Ishikawa (cell line): ENCODE measurements around the gene LDLR.

Experiments
- CEBPB ChIP-seq: IDR thresholded peaks from 2 replicates; pipeline ENCODE4 v1.6.1; 2012
- CREB1 ChIP-seq: IDR thresholded peaks from 2 replicates; pipeline ENCODE4 v1.6.1; 2012; ENCODE audit warnings: low read depth
- EGR1 ChIP-seq: IDR thresholded peaks from 2 replicates; pipeline ENCODE4 v1.6.1; 2012
- EP300 ChIP-seq: IDR thresholded peaks from 2 replicates; pipeline ENCODE4 v1.6.1; 2012; ENCODE audit warnings: borderline replicate concordance
- FOXM1 ChIP-seq: IDR thresholded peaks from 2 replicates; pipeline ENCODE4 v1.6.1; 2012; ENCODE audit warnings: low read depth, borderline replicate concordance
- MAX ChIP-seq: IDR thresholded peaks from 2 replicates; pipeline ENCODE4 v1.6.1; 2012
- NFIC ChIP-seq: IDR thresholded peaks from 2 replicates; pipeline ENCODE4 v1.6.1; 2012
- RAD21 ChIP-seq: IDR thresholded peaks from 2 replicates; pipeline ENCODE4 v1.6.1; 2012; ENCODE audit warnings: low read depth
- REST ChIP-seq: IDR thresholded peaks from 2 replicates; pipeline ENCODE4 v1.6.1; 2012; ENCODE audit warnings: low read depth, mild to moderate bottlenecking
- TAF1 ChIP-seq: IDR thresholded peaks from 2 replicates; pipeline ENCODE4 v1.6.1; 2012; ENCODE audit warnings: low read depth, mild to moderate bottlenecking
- TCF12 ChIP-seq: IDR thresholded peaks from 2 replicates; pipeline ENCODE4 v1.6.1; 2012; ENCODE audit warnings: low read depth
- TEAD4 ChIP-seq: IDR thresholded peaks from 2 replicates; pipeline ENCODE4 v1.6.1; 2012
- USF1 ChIP-seq: IDR thresholded peaks from 2 replicates; pipeline ENCODE4 v1.6.1; 2012
- YY1 ChIP-seq: IDR thresholded peaks from 2 replicates; pipeline ENCODE4 v1.6.1; 2012; ENCODE audit warnings: low read depth
- ZBTB7A ChIP-seq: IDR thresholded peaks from 2 replicates; pipeline ENCODE4 v1.6.1; 2012; ENCODE audit warnings: low read depth

The LDLR gene

DNA sequence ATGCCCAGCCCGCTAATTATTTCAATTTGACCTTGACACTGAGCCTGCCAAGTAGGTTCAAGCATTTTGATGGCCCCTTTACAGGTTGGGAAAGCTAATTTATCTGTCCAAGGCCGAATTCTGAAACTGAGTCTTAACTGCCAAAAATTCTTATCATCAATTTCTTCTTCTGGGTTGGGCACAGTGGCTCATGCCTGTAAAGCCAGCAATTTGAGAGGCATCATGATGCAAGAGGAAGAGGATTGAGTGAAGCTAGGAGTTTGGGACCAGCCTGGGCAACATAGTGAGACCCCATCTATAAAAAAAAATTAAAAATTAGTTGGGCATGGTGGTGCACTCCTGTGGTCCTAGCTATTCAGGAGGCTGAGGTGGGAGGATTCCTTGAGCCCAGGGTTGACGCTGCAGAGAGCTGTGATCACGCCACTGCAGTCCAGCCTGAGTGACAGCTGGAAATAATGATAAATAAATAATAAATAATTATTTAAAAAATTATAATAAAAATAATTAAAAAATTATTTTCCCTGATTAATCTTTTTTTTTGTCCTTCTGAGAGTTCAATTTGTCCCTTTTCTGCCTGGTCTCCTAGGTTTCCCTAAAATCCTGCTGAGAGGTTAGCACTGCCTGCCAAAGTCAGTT lies 1.3 kb upstream of the LDLR start:
- TF ChIP-seq EGR1 = no peak
- no peak for TF ChIP-seq REST
- no peak for TF ChIP-seq NFIC
- no peak for TF ChIP-seq TEAD4
- no peak for TF ChIP-seq ZBTB7A
- no peak for TF ChIP-seq USF1
- TF ChIP-seq CREB1 = no peak
- TF ChIP-seq FOXM1 = no peak
- TF ChIP-seq CEBPB = no peak
- no peak for TF ChIP-seq YY1
- TF ChIP-seq MAX = no peak
- TF ChIP-seq TCF12 = no peak
- TF ChIP-seq RAD21 = no peak
- no peak for TF ChIP-seq EP300
- TF ChIP-seq TAF1 = no peak

DNA sequence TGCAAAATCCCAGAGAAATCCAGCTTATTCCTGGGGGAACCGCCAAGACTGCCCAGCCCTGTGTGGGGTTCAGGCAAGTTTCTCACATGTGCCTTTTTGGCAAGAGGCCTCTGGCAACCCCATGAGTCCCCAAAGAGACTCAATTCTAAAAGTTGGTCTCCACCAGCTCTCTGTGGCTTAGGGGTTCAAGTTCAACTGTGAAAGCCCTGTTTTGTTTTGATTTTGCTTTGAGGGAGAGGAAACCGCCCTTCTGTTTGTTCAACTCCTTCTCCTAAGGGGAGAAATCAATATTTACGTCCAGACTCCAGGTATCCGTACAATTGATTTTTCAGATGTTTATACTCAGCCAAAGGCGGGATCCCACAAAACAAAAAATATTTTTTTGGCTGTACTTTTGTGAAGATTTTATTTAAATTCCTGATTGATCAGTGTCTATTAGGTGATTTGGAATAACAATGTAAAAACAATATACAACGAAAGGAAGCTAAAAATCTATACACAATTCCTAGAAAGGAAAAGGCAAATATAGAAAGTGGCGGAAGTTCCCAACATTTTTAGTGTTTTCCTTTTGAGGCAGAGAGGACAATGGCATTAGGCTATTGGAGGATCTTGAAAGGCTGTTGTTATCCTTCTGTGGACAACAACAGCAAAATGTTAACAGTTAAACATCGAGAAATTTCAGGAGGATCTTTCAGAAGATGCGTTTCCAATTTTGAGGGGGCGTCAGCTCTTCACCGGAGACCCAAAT lies 583 bp upstream of the LDLR start:
- TF ChIP-seq CREB1 (no peak), USF1 (no peak)

DNA sequence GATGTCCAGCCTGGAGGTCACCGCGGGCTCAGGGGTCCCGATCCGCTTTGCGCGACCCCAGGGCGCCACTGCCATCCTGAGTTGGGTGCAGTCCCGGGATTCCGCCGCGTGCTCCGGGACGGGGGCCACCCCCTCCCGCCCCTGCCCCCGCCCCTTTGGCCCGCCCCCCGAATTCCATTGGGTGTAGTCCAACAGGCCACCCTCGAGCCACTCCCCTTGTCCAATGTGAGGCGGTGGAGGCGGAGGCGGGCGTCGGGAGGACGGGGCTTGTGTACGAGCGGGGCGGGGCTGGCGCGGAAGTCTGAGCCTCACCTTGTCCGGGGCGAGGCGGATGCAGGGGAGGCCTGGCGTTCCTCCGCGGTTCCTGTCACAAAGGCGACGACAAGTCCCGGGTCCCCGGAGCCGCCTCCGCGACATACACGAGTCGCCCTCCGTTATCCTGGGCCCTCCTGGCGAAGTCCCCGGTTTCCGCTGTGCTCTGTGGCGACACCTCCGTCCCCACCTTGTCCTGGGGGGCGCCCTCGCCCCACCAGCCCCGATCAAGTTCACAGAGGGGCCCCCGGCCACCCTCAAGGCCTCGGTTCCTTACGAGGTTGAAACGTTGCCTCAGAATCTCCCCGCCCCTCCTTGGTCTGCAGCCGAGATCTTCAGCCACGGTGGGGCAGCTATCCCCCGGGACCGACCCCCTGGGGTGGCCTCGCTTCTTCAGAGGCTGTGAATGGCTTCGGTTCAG lies 1.2 kb downstream of the LDLR start:
- TF ChIP-seq EGR1 = 0 out of 2 replicates have a peak, but pooled peaks have one; percentile 26
- no peak for TF ChIP-seq CREB1
- TF ChIP-seq USF1 = no peak
- peak; percentile 96; the same call in 1 of the 2 replicates for TF ChIP-seq ZBTB7A
- TF ChIP-seq TAF1 = peak; percentile 71
- TF ChIP-seq MAX = peak; percentile 71; the same call in 1 of the 2 replicates
- no peak for TF ChIP-seq TCF12
- no peak for TF ChIP-seq RAD21
- TF ChIP-seq FOXM1 = no peak
- TF ChIP-seq REST = no peak
- TF ChIP-seq TEAD4 = peak; percentile 15; the same call in 1 of the 2 replicates
- no peak for TF ChIP-seq EP300
- TF ChIP-seq CEBPB = no peak
- no peak for TF ChIP-seq NFIC
- no peak for TF ChIP-seq YY1

- TF ChIP-seq REST = no peak
- TF ChIP-seq TCF12 = no peak
- no peak for TF ChIP-seq CEBPB
- TF ChIP-seq FOXM1 = no peak
- no peak for TF ChIP-seq USF1
- no peak for TF ChIP-seq TAF1
- no peak for TF ChIP-seq YY1
- no peak for TF ChIP-seq TEAD4
- no peak for TF ChIP-seq CREB1
- TF ChIP-seq EP300 = no peak
- TF ChIP-seq ZBTB7A = no peak
- TF ChIP-seq MAX = no peak
Observed at GRCh38 chr19:11090997-11091702, 1.9 kb downstream of the LDLR start.
